Upper lobe of left lung (tissue), 4 donors: ENCODE measurements around the gene ACTR3C.

Source experiments
- CTCF ChIP-seq, 6 experiments: fragments of 450-650 bp in 4 of 6; fragments of 200-600 bp in 2 of 6; sonication (generic) in 2 of 6; IDR thresholded peaks; one replicate each; pipeline ENCODE4 v1.5.1; 2016 to 2019; ENCODE audit warnings: antibody characterized with exemption in 6 of 6
- EP300 ChIP-seq, 4 donors: sonication (generic); formaldehyde crosslinking; IDR thresholded peaks; one replicate each; pipeline ENCODE4 v1.5.1; 2017; ENCODE audit warnings: antibody characterized with exemption in 4 of 4, control low read depth in 2 of 4
- POLR2A ChIP-seq, 4 donors: fragments of 450-650 bp; IDR thresholded peaks; one replicate each; pipeline ENCODE4 v1.5.1; 2016 to 2017; ENCODE audit warnings: antibody characterized with exemption in 4 of 4, mild to moderate bottlenecking in 2 of 4
- POLR2AphosphoS5 ChIP-seq, 2 donors: sonication (generic); formaldehyde crosslinking; IDR thresholded peaks; one replicate each; pipeline ENCODE4 v1.5.1; 2017; ENCODE audit warnings: antibody characterized with exemption in 2 of 2

- no peak for TF ChIP-seq CTCF (IDR thresholded peaks at IDR 0.05)
- TF ChIP-seq EP300 (IDR thresholded peaks at IDR 0.05) = no peak
- TF ChIP-seq POLR2A (IDR thresholded peaks at IDR 0.05) = no peak
- no peak for TF ChIP-seq POLR2AphosphoS5 (IDR thresholded peaks at IDR 0.05)
Observed at GRCh38 chr7:150326657-150327268, 3.4 kb upstream of the ACTR3C start.
